ENCODE measurements around the gene TIMP1. TPM values are rescaled to one million over a fixed set of nuclear protein-coding genes. Genes with fewer than 3 reads are reported as not detected.
A peak's percentile ranks its signal among the peaks of the same experiment; 100 is the strongest.

Gene TIMP1
- total and polyA plus RNA-seq, 12 donors: 32.8 to 826 (median 70.7) TPM

DNA sequence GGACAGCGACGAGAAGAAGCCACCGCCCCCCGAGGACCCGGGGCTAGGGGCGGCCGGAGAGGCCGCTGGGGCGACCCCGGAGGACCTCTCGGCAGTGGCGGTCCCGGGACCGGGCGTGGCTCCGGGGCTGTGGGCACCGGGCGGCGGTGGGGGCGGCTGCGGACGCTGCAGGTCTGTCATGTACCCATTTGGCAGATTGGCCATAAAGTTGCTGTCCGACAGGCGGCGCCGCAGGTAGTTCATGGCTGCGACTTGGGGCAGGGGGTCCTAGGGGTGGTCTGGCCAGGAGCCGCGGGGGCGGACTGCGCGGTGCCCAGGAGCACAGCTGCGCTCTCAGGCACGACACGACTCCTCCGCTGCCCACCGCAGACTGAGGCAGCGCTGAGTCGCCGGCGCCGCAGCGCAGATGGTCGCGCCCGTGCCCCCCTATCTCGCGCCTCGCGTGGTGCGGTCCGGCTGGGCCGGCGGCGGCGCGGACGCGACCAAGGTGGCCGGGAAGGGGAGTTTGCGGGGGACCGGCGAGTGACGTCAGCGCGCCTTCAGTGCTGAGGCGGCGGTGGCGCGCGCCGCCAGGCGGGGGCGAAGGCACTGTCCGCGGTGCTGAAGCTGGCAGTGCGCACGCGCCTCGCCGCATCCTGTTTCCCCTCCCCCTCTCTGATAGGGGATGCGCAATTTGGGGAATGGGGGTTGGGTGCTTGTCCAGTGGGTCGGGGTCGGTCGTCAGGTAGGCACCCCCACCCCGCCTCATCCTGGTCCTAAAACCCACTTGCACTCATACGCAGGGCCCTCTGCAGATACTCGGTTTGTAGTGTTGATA, 37.5 kb downstream of the TIMP1 start, which contains the start of gene SYN1:
Gene SYN1, minus strand, starts transcription at position 372 of the 817 bp plus-strand sequence. Its CDS starts 129 bp downstream, at position 243.
- Histone ChIP-seq H3K27me3 (peaks cover 0 to 48% (median 0%) of the 10 kb centered on the region in 7 donors), H3K36me3 (no peaks in the 10 kb centered on the region), H3K27ac (no peak within 1 kb of the TSS), H3K4me3 (peak within 1 kb of the TSS in 8 of 10 donors; percentile 10 to 48 (median 42)), H3K9me3 (no peaks in the 10 kb centered on the region), H3K4me1 (peaks cover 0 to 5% (median 0%) of the 10 kb centered on the region in 9 donors)
- DNase-seq (peak; percentile 79 to 83), ATAC-seq (peak; percentile 92 to 98 (median 94))
- intact Hi-C loops (cut with DNase I): no loop called here
- WGBS, 2 donors: 1 to 3% methylated on average over 26 to 82 of the region's 88 CpGs
- TF ChIP-seq, protein P1, sequence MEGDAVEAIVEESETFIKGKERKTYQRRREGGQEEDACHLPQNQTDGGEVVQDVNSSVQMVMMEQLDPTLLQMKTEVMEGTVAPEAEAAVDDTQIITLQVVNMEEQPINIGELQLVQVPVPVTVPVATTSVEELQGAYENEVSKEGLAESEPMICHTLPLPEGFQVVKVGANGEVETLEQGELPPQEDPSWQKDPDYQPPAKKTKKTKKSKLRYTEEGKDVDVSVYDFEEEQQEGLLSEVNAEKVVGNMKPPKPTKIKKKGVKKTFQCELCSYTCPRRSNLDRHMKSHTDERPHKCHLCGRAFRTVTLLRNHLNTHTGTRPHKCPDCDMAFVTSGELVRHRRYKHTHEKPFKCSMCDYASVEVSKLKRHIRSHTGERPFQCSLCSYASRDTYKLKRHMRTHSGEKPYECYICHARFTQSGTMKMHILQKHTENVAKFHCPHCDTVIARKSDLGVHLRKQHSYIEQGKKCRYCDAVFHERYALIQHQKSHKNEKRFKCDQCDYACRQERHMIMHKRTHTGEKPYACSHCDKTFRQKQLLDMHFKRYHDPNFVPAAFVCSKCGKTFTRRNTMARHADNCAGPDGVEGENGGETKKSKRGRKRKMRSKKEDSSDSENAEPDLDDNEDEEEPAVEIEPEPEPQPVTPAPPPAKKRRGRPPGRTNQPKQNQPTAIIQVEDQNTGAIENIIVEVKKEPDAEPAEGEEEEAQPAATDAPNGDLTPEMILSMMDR (IDR thresholded peaks at IDR 0.05): peak in 3 of 9 donors; percentile 24 to 63 (median 41)

GRCh38 chrX:47620303-47620685, 38.1 kb downstream of the TIMP1 start:
- no peak overlapping the region for H3K4me3 ChIP-seq
- no peaks in the 10 kb centered on the region for H3K36me3 ChIP-seq
- H3K4me1 ChIP-seq: peaks cover 0 to 5% (median 0%) of the 10 kb centered on the region in 9 donors
- no peaks in the 10 kb centered on the region for H3K9me3 ChIP-seq
- TF ChIP-seq, protein P1 (IDR thresholded peaks at IDR 0.05): no peak
- DNase-seq (no peak), ATAC-seq (no peak)
- WGBS, 2 donors: 48 to 49% methylated on average over 9 of the region's 9 CpGs
- peaks cover 0 to 47% (median 0%) of the 10 kb centered on the region in 7 donors for H3K27me3 ChIP-seq
- no peak overlapping the region for H3K27ac ChIP-seq
- intact Hi-C loops (cut with DNase I): no loop called here

DNA sequence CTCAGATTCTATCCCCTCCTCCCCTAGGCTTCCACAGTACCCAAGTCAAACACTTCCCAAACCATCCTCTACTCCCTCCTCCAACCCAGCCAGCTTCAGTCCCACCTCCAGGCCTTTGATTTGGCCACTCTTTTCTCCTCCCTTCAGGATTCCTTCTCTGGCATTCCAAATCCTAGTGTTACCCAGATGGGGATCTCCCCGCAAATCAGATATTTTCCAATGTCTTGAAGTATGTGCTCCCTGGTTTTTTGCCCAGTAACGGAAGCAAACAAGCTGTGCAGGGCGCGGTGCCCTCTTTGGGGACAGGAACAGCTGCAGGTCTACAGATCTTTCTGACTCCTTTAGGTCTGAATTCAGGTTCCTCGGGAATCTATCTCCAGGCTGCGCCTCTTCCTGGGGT, 39.6 kb downstream of the TIMP1 start:
- ATAC-seq: no peak
- Histone ChIP-seq H3K36me3 (no peaks in the 10 kb centered on the region), H3K27ac (no peak overlapping the region), H3K4me1 (peaks cover 0 to 5% (median 0%) of the 10 kb centered on the region in 9 donors), H3K9me3 (no peaks in the 10 kb centered on the region), H3K4me3 (no peak overlapping the region), H3K27me3 (peaks cover 0 to 31% (median 0%) of the 10 kb centered on the region in 7 donors)
- 81% methylated on average over 6 of the region's 6 CpGs for WGBS, 2 donors
- intact Hi-C loops (cut with DNase I): no loop called here
- TF ChIP-seq, protein P1 (IDR thresholded peaks at IDR 0.05): no peak
- no peak for DNase-seq

DNA sequence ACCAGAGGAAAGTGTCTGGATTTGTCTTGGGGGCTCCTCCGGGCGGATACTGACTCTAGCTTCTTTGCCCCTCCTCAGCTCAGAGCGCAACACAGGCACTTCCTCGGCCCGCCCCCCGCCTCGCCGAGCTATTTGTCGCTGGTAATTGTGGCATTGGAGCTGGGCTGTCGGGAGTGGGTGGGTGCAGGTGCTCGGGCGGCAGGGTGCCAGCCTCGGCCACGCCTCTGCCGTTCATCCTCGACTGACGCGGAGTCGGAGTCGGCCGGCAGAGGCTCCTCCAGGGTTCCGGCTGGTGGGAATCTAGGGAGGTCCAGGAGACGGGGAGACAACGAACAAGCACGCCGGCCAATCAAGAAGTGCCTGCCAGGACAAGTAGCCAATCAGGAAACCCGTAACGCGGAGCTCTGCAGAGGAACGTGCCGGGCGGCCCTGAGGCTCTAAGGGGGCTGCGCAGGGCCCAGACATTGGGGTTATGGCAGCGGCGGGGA, 41.3 kb downstream of the TIMP1 start:
- TF ChIP-seq, protein P1 (IDR thresholded peaks at IDR 0.05): no peak
- Histone ChIP-seq H3K27ac (no peak overlapping the region), H3K36me3 (no peaks in the 10 kb centered on the region), H3K4me3 (peak overlapping the region in 8 of 10 donors; percentile 9 to 41 (median 32)), H3K27me3 (peaks cover 0 to 26% (median 0%) of the 10 kb centered on the region in 7 donors), H3K9me3 (no peaks in the 10 kb centered on the region), H3K4me1 (peaks cover 0 to 5% (median 0%) of the 10 kb centered on the region in 9 donors)
- intact Hi-C loops (cut with DNase I): no loop called here
- ATAC-seq (peak in 7 of 8 donors; percentile 42 to 81 (median 74)), DNase-seq (peak; percentile 38 to 56)
- WGBS, 2 donors: 0 to 1% methylated on average over 35 of the region's 35 CpGs

All from heart right ventricle (tissue), 16 donors.